ENCODE measurements around the gene TBC1D22A.

DNA sequence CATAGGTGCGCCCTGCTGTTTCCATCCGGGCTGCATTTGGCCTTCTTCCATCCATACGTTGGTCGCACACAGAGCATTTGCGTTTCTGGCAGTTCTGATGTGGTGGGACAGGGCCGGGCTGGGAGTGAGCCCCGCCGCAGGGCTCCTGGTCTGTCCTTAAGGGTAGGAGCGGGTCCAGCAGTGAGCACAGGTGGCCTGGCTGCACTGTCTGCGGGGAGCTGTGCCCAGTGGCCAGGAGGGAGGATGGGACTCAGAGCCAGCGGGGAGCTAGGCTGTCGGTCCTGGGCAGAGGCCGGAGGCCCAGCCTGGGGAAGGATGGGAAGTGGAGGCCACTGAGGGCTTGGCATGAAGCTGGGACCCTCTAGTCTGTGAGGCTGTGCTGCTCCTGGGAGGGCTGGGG, 385.1 kb downstream of the TBC1D22A start:
- TF ChIP-seq, protein P1, sequence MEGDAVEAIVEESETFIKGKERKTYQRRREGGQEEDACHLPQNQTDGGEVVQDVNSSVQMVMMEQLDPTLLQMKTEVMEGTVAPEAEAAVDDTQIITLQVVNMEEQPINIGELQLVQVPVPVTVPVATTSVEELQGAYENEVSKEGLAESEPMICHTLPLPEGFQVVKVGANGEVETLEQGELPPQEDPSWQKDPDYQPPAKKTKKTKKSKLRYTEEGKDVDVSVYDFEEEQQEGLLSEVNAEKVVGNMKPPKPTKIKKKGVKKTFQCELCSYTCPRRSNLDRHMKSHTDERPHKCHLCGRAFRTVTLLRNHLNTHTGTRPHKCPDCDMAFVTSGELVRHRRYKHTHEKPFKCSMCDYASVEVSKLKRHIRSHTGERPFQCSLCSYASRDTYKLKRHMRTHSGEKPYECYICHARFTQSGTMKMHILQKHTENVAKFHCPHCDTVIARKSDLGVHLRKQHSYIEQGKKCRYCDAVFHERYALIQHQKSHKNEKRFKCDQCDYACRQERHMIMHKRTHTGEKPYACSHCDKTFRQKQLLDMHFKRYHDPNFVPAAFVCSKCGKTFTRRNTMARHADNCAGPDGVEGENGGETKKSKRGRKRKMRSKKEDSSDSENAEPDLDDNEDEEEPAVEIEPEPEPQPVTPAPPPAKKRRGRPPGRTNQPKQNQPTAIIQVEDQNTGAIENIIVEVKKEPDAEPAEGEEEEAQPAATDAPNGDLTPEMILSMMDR (conservative IDR thresholded peaks at IDR 0.05; ENCODE audit: low read depth in 2 of 2) = no peak
- TF ChIP-seq POLR2AphosphoS5 (IDR thresholded peaks at IDR 0.05; ENCODE audit: low read depth) (no peak), STAT1 (IDR thresholded peaks at IDR 0.05; ENCODE audit: unreplicated experiment) (no peak), EZH2phosphoT487 (IDR thresholded peaks at IDR 0.05; ENCODE audit: unreplicated experiment) (no peak), CREB1 (CRISPR knock-in tag; IDR thresholded peaks at IDR 0.05; ENCODE audit: low read depth) (no peak)
